HepG2 (cell line): ENCODE results near the gene IRF2BPL. TPM values are rescaled to one million over a fixed set of nuclear protein-coding genes. Genes with fewer than 3 reads are reported as not detected.

Experiments
- ATAC-seq: fragments of 200-7000 bp; cut with Tn5 transposase; 3 replicates; pipeline ENCODE4 v1.9.1; 2020; ENCODE audit warnings: mild to moderate bottlenecking, moderate library complexity
- BruUV-seq: library from RNA; stranded (reverse); fragments of 400-500 nt; replicated peaks from 2 replicates; lab custom pipeline; 2021; lab: Mats Ljungman, UMichigan
- CTCF ChIA-PET: fragments of 300-600 bp; formaldehyde crosslinking; extraction: SDS; loops from one replicate; lab custom pipeline; 2021; ENCODE audit warnings: low total read pairs, inconsistent platforms, low intra/inter-chr PET ratio; lab: Yijun Ruan, JAX
- POLR2A ChIA-PET: fragments of 350-600 bp; sonication (Branson Sonifier 250); formaldehyde crosslinking; loops from one replicate; lab custom pipeline; 2020; ENCODE audit warnings: antibody characterized with exemption, inconsistent platforms; lab: Yijun Ruan, JAX
- DNase-seq: peaks from one replicate; pipeline ENCODE4 v3.0.0-alpha.2; 2015; ENCODE audit warnings: low spot score
- FAIRE-seq: peaks from 3 replicates; lab custom pipeline; 2011; peaks lifted over from hg19 to GRCh38; lab: Jason Lieb, UNC
- H2AFZ ChIP-seq: one replicate; pipeline ENCODE4 v1.6.1; 2011; ENCODE audit warnings: low read length, inconsistent platforms
- H3K27ac ChIP-seq: fragments of 300-600 bp; 3 replicates; pipeline ENCODE4 v1.8.0; 2011; ENCODE audit warnings: mixed run types, mild to moderate bottlenecking, mixed read lengths, low read length, inconsistent platforms; ENCODE audit not compliant: insufficient read depth; ENCODE audit errors: extremely low read length
- H3K27me3 ChIP-seq, 2 experiments: fragments of 200-600 bp in 1 of 2; 2 replicates in 1 of 2; 3 replicates in 1 of 2; pipeline versions ENCODE4 v1.6.0 to v1.8.0; 2011; ENCODE audit warnings: low read length in 2 of 2, mild to moderate bottlenecking in 2 of 2, moderate library complexity in 2 of 2, inconsistent platforms in 1 of 2; ENCODE audit not compliant: insufficient read depth in 2 of 2, control insufficient read depth in 1 of 2
- H3K36me3 ChIP-seq, 2 experiments: fragments of 200-600 bp in 1 of 2; replicated peaks in 1 of 2; 2 replicates in 1 of 2; 3 replicates in 1 of 2; pipeline versions ENCODE4 v1.5.1 to v1.8.0; 2011; ENCODE audit warnings: low read length in 2 of 2, inconsistent platforms in 1 of 2; ENCODE audit not compliant: insufficient read depth in 2 of 2, control insufficient read depth in 1 of 2
- H3K4me1 ChIP-seq: 2 replicates; pipeline ENCODE4 v1.5.1; 2012; ENCODE audit warnings: low read length, inconsistent platforms; ENCODE audit not compliant: insufficient read depth
- H3K4me2 ChIP-seq: 2 replicates; pipeline ENCODE4 v1.6.0; 2011; ENCODE audit warnings: low read depth, low read length, inconsistent platforms
- H3K4me3 ChIP-seq, 3 experiments: fragments of 200-600 bp in 1 of 3; sonication (generic), shearing (Covaris generic) in 1 of 3; replicated peaks in 1 of 3; 2 replicates each; pipeline ENCODE4 v1.5.1; 2011 to 2016; ENCODE audit warnings: low read length in 3 of 3, inconsistent platforms in 2 of 3, low read depth in 2 of 3, mild to moderate bottlenecking in 2 of 3, control low read depth in 1 of 3, mixed read lengths in 1 of 3; ENCODE audit not compliant: insufficient read depth in 1 of 3
- H3K79me2 ChIP-seq: one replicate; pipeline ENCODE4 v1.6.1; 2011; ENCODE audit warnings: low read length, inconsistent platforms; ENCODE audit not compliant: insufficient read depth
- H3K9ac ChIP-seq: 2 replicates; pipeline ENCODE4 v1.6.0; 2011; ENCODE audit warnings: mild to moderate bottlenecking, low read depth, low read length, inconsistent platforms; ENCODE audit not compliant: insufficient read depth
- H3K9me3 ChIP-seq: 2 replicates; pipeline ENCODE4 v1.5.1; 2012; ENCODE audit warnings: mild to moderate bottlenecking, low read length
- H4K20me1 ChIP-seq: 2 replicates; pipeline ENCODE4 v1.6.0; 2011; ENCODE audit warnings: inconsistent platforms, mild to moderate bottlenecking, low read length, moderate library complexity; ENCODE audit not compliant: insufficient read depth
- CEBPB ChIP-seq: IDR thresholded peaks from 2 replicates; pipeline ENCODE4 v1.6.1; 2011; ENCODE audit warnings: low read depth, low read length, improper control_type of control experiment, borderline replicate concordance
- KAT2B ChIP-seq: fragments of 150-350 bp; IDR thresholded peaks from 2 replicates; pipeline ENCODE4 v1.6.1; 2014; ENCODE audit warnings: low read depth, low read length, borderline replicate concordance
- KDM1A ChIP-seq: IDR thresholded peaks from 2 replicates; pipeline ENCODE4 v1.6.1; 2016; ENCODE audit warnings: missing compliant biosample characterization
- MLLT10 ChIP-seq: sonication (generic); formaldehyde crosslinking; IDR thresholded peaks from 2 replicates; pipeline ENCODE4 v1.4.0; 2020; ENCODE audit warnings: missing genetic modification reagents
- NR2C2 ChIP-seq: sonication (generic); formaldehyde crosslinking; IDR thresholded peaks from 2 replicates; pipeline ENCODE4 v1.4.0; 2020; ENCODE audit warnings: missing genetic modification reagents, mild to moderate bottlenecking, moderate library complexity, borderline replicate concordance
- SOX13 ChIP-seq, 3 experiments: fragments of 450-650 bp in 1 of 3; sonication (generic) in 1 of 3; formaldehyde crosslinking in 1 of 3; IDR thresholded peaks in 2 of 3; conservative IDR thresholded peaks in 1 of 3; 2 replicates each; pipeline versions ENCODE4 v1.5.0 to v1.6.1; 2016 to 2020; ENCODE audit warnings: antibody characterized with exemption in 1 of 3, mild to moderate bottlenecking in 1 of 3, missing compliant biosample characterization in 1 of 3, missing genetic modification reagents in 1 of 3, moderate library complexity in 1 of 3
- ZBTB1 ChIP-seq: sonication (generic); formaldehyde crosslinking; IDR thresholded peaks from 2 replicates; pipeline ENCODE4 v1.4.0; 2020; ENCODE audit warnings: missing genetic modification reagents, borderline replicate concordance
- ZFP1 ChIP-seq: IDR thresholded peaks from 2 replicates; pipeline ENCODE4 v1.6.1; 2016
- ZNF329 ChIP-seq: sonication (generic); formaldehyde crosslinking; IDR thresholded peaks from 2 replicates; pipeline ENCODE4 v1.9.0; 2021; ENCODE audit warnings: low read depth, mild to moderate bottlenecking, missing genetic modification reagents
- ZNF646 ChIP-seq: sonication (generic); formaldehyde crosslinking; IDR thresholded peaks from 2 replicates; pipeline ENCODE4 v1.9.0; 2021; ENCODE audit warnings: mild to moderate bottlenecking, missing genetic modification reagents
- ZNF703 ChIP-seq: sonication (generic); formaldehyde crosslinking; IDR thresholded peaks from 2 replicates; pipeline ENCODE4 v1.5.1; 2020; ENCODE audit warnings: missing genetic modification reagents, mild to moderate bottlenecking, moderate library complexity, borderline replicate concordance
- WGBS: methylation state at CpG from one replicate; pipeline ENCODE4 v1.1.6; 2017; ENCODE audit warnings: low lambda C conversion rate; 5-methylcytosine and 5-hydroxymethylcytosine counted together
- in situ Hi-C: cut with HindIII; loops from 2 replicates; pipeline ENCODE4 v1.10.0; 2017; ENCODE audit warnings: low pct_unique_long_range_greater_than_20kb; ENCODE audit not compliant: extremely low pct_ligation_motif_present
- intact Hi-C: fragments of 100-400 bp; cut with micrococcal nuclease; formaldehyde crosslinking; loops from one replicate; pipeline ENCODE4 v1.10.0; 2022; ENCODE audit not compliant: unreplicated experiment
- polyA plus RNA-seq, 8 experiments: library from polyadenylated mRNA; depleted of rRNA in 3 of 8; stranded (reverse) in 7 of 8; unstranded in 1 of 8; fragments of >200 nt; fragmentation: Illumina TruSeq in 4 of 8; extraction: Trizol in 4 of 8; gene quantifications; 2 replicates each; pipeline versions ENCODE4 v1.2.1 to v1.2.3, GENCODE V29; 2011 to 2016; ENCODE audit warnings: low read depth in 4 of 8, missing spikeins in 1 of 8, mixed read lengths in 1 of 8; ENCODE audit not compliant: insufficient read depth in 1 of 8
- total RNA-seq, 5 experiments: library from RNA; depleted of rRNA; stranded (reverse); fragments of >200 nt; fragmentation: Illumina TruSeq; extraction: Trizol; gene quantifications; 2 replicates each; pipeline ENCODE4 v1.2.3, GENCODE V29; 2016; ENCODE audit warnings: low read depth in 1 of 5

The IRF2BPL gene
- total and polyA plus RNA-seq, 2 of the 13 experiments (the other 11 are each of a cell fraction or from before 2014, with no cell fraction given): 6.6 to 8.4 TPM

GRCh38 chr14:77071938-77072388 lies 43.5 kb upstream of the IRF2BPL start:
- H3K27me3 ChIP-seq: peaks cover 1 to 9% of the 10 kb centered on the region in 2 experiments; a peak in 2 of 5 replicates
- H3K27ac ChIP-seq: no peak overlapping the region
- H3K4me2 ChIP-seq: no peak overlapping the region
- peaks cover 16% of the 10 kb centered on the region for H3K4me1 ChIP-seq
- ATAC-seq (no peak), DNase-seq (no peak)
- H3K4me3 ChIP-seq: no peak overlapping the region
- intact Hi-C loops: no loop called here
- H2AFZ ChIP-seq: no peak overlapping the region
- no peak overlapping the region for H3K9ac ChIP-seq
- no peaks in the 10 kb centered on the region for H3K79me2 ChIP-seq
- POLR2A ChIA-PET: no interaction called here
- no peaks in the 10 kb centered on the region for H4K20me1 ChIP-seq
- no peak for TF ChIP-seq ZFP1 (CRISPR knock-in tag)
- TF ChIP-seq CEBPB: peak; percentile 26; the same call in 1 of the 2 replicates
- TF ChIP-seq, all 625 proteins: peak for 1
- WGBS: 0% methylated on average over 3 of the region's 3 CpGs
- no peaks in the 10 kb centered on the region for H3K9me3 ChIP-seq
- CTCF ChIA-PET: interaction anchor here (0.9 kb wide), 1 partner anchor 158 kb away, joined by 4 read pairs; no protein-coding TSS in a partner anchor
- no peak for FAIRE-seq
- H3K36me3 ChIP-seq: no peaks in the 10 kb centered on the region
- in situ Hi-C loops: loop anchor here (5.0 kb wide), 1 partner anchor 205 kb away; no protein-coding TSS in a partner anchor
- BruUV-seq: no TSS peak

GRCh38 chr14:77069551-77069950 lies 41.0 kb upstream of the IRF2BPL start:
- WGBS: 20% methylated on average over 7 of the region's 7 CpGs
- ChIA-PET CTCF (interaction anchor here (1.7 to 5.2 kb wide), 4 partner anchors 122 to 193 kb away, joined by 4 to 68 read pairs (median 29); no protein-coding TSS in a partner anchor), POLR2A (no interaction called here)
- no peaks in the 10 kb centered on the region for H3K79me2 ChIP-seq
- DNase-seq (no peak), FAIRE-seq (no peak), ATAC-seq (no peak)
- H3K27ac ChIP-seq: no peak overlapping the region
- no peaks in the 10 kb centered on the region for H4K20me1 ChIP-seq
- H3K4me1 ChIP-seq: 0 out of 2 replicates have a peak, but pooled peaks cover 6% of the 10 kb centered on the region
- H3K4me2 ChIP-seq: no peak overlapping the region
- in situ Hi-C loops (no loop called here), intact Hi-C loops (no loop called here)
- H3K36me3 ChIP-seq: no peaks in the 10 kb centered on the region
- no peak overlapping the region for H3K9ac ChIP-seq
- peaks cover 3 to 15% of the 10 kb centered on the region in 2 experiments; a peak in 4 of 5 replicates for H3K27me3 ChIP-seq
- H3K4me3 ChIP-seq: no peak overlapping the region
- no TSS peak for BruUV-seq
- H3K9me3 ChIP-seq: no peaks in the 10 kb centered on the region
- no peak overlapping the region for H2AFZ ChIP-seq
- TF ChIP-seq SOX13 (IDR thresholded peaks at IDR 0.05) (no peak), SOX13 (CRISPR knock-in tag; conservative IDR thresholded peaks at IDR 0.05 in 1 of 2, IDR thresholded peaks at IDR 0.05 in 1 of 2) (no peak), KDM1A (CRISPR knock-in tag) (no peak), KAT2B (no peak), ZNF703 (no peak), MLLT10 (CRISPR knock-in tag) (no peak), ZNF646 (CRISPR knock-in tag) (no peak), NR2C2 (no peak), ZNF329 (no peak), ZBTB1 (CRISPR knock-in tag) (no peak)
